ENCODE results near the gene FAF1.

FAF1 gene

DNA sequence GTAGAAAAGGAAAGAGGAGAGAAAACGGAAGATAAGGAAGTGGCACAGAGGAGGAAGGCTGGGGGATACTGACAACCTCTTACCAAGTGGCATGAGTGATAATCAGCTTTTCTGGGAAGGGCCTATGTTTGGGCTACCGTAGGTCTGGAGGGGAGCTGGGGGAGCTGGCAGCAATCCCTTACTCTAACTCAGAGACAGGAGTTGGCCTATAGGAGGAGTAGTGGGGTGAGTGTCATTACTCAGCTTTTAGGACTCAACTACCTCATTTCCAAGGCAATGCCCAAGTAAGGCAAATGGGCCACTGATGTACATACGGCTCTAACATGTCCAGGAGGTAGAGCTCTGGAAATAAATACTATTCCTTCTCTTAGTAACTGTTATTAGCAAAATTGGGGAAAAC lies 488.1 kb downstream of the FAF1 start:
- DNase-seq = no peak

DNA sequence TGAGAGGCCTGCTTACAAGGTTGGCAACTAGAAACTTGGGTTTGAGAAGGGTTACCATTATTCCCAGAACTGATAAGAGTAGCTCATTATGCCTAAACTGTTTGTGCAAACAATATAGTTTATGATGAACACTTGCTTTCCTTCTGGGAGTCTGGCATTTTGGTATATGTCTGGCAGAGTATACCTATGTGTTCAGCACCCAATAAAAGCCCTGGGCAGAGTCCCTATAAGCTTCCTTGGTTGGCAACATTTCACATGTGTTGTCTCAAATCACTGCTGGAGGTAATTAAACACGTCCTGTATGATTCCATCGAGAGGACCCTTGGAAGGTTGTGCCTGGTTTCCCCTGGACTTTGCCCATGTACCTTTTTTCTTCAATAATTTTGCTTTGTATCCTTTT lies 497.1 kb downstream of the FAF1 start:
- DNase-seq = no peak

DNA sequence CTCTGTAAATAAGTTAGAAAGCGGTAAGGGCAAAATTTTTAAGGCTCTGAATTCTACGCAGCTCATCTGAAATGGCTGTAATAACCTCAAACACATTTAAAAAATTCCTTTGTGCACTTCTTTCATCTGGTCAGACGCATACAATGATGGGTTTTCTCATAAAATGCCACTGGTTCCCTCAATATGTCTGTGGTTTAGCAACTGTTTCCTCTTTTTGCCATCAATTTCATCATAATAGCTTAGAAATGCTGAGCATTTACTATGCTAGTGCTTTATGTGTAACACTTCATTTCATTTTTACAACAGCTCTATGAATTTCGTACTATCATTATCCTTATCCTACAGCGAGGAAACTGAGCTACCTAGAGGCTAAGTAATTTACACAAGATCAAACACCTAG lies 501.6 kb downstream of the FAF1 start:
- no peak for DNase-seq

DNA sequence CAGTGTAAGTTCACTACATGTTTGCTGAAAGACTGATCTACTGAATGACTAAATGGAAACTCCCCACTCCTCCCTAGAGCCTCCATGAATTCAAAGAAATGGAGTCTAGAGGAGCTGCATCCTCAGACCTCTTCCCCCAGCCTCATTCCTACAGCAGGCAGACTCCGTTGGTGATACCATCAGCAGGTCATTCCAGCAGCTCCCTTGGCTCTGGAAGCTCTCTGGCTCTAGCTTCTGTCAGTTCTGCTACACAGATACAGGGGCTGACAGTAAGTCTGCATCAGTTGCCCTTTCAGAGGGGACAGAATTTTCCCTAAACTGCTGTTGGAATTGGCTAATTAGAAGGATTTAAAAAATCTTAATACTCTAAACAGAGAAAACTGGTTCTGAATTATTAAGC lies 505.2 kb downstream of the FAF1 start:
- DNase-seq = no peak

DNA sequence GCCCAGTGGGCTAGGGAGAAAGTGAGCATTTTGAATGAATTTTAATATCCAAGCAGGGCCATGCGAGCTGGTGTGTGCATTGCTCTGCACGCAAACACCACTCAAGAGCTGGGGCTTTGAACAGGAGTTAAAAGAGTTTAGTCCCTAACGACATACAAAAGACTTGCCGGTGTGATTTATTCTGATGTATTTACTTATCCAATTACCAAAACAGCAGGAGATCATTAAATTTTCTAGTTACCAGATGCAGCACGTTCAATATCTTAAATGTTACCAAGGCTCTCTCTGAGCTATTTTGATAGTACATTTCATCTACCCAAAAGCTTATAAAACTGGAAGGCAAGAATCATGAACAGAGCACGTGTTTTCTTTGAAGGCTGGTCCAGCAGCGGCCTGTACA lies 506.8 kb downstream of the FAF1 start:
- no peak for DNase-seq

DNA sequence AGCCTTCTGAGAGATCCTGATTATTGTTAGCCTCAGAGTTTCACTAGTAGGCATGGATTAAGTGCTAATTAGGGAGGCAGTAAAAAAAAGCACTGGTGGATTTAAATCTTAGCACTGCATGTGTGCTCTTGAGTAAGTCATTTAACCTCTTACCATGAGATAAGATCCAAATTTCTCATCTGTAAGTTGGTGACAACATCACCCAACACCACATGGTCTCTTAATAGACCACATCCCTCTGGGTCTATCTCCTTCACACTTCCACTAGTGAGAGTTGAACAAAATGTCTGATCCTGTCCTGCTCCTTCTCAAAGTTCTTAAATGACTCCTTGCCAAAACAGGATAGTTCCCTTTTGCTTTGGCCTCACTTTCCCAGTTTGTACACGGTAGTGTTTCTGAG lies 507.4 kb downstream of the FAF1 start:
- DNase-seq = no peak

DNA sequence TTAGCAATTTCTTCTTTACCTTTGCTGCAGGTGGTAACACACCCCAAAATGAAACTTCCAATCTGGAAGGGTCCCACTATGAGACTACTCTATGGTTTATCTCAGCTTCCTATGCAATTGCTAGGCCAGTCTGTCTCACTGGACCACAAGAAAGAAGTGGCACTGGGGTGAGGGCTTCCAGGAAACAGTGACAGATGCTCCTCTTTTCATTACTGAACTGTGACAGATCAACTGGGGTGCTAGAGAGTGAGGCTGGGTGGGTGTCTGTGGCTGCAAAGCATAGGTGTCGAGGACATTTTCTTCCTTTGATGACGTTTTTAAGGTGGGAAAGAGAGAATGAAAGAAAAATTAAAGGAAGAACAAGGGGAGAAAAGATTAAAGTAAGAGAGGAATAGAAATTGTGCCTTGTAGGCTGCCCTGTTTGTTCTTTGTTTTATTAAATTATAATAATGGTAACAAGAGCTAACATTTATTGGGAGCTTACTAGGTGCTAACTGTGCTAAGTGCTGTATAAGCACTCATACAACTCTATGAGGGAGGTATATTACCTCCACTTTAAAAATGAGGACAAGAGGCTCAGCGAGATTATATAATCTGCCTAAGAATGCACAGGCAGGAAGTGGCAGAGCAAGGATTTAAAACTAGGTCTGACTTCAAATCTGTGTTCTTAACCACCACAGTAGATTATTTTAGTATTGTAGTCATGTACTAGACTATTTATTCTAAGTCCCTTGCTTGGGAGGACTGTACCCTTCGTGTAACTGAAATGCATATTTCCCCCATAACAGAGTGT lies 509.0 kb downstream of the FAF1 start:
- DNase-seq = no peak

DNA sequence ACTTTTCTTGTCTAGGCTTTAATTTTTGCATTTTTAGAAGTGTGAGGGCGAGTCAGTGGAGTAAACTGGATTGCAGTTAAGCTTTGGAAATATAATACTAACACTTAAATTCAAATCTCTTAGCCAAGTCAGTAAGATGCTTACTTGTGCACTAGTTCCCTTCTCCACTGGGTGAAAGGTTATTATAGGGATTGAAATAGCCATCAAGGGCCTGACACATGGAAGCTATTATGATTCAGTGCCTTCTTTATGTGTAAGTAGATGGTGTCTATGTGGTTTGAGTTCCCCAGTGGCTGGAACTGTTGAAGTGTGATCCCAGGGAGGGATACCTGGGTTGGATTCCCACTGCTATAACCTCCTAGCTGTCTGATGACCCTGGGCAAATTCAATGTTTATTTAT lies 512.1 kb downstream of the FAF1 start:
- no peak for DNase-seq

DNA sequence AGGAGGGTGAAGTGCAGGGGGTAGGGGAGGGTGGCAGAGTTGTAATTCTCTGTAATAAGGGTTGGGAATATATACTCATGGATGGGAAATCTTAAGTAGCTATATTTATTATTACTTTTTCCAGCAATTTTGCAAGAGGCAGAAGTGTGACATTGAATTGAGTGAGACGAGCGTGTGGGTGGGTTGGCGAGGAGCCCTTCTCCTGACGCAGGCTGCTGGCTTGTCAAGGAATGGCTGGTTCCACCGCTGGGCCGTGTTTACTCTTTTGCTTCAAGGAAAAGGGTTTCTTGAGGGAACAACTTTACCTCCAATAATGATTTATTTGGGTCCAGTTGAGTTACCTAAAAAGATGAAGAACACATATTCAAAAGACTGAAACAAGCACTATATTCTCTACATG lies 518.9 kb downstream of the FAF1 start:
- DNase-seq = no peak

DNA sequence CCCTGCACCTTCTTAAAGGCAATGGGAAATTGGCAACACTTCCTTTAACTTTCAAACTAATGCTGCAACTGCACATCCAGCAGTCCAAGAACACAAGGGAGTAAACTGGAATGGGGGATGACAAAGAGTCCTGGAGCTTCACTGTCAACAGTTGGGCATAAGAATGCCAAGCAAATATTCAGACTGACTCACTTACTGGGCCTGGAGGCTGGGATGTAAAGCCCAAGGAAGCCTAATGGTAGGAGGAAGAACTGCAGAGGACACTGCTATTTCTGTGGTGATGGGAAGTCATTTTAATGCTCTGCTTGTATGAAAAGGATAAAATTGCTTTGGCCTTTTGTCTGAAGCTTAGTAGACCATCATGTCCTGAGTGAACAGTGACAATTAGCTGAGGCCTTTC lies 521.1 kb downstream of the FAF1 start:
- DNase-seq = no peak

DNA sequence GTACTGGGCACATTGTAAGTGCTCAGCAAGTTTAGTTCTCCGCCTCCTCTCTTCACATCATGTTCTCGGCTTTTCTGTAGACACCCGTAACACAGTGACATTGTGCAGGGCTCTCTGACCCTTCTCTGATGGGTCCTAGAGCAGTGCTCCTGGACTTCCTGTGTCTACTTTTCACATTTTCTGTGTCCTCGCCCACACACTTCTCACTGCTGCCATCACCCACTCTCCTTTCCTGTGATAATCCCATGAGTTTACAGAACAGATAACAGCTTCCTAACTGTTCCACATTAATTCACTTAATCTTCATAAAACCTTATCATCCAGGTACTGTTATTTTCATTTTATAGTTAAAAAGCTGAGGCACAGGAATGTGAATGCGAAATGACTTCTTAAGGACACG lies 523.6 kb downstream of the FAF1 start:
- no peak for DNase-seq

DNA sequence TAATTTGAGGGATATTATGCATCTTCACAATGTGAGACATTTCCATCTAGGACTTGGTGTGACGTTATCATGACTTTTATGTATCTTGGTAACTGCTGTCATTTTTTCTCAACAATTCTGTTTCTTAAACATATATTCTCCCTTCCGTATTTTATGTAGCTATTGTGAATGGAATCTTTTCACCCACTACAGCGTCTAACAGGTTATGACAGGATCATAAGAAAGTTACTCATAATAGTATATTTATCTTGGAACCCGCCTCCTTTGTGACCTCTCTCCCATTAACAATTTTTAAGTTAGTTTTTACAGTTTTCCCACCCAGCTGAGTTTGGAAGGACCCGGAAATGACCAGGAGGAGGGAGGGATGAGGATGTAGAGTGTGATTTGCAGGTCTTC lies 530.1 kb downstream of the FAF1 start:
- DNase-seq = no peak

DNA sequence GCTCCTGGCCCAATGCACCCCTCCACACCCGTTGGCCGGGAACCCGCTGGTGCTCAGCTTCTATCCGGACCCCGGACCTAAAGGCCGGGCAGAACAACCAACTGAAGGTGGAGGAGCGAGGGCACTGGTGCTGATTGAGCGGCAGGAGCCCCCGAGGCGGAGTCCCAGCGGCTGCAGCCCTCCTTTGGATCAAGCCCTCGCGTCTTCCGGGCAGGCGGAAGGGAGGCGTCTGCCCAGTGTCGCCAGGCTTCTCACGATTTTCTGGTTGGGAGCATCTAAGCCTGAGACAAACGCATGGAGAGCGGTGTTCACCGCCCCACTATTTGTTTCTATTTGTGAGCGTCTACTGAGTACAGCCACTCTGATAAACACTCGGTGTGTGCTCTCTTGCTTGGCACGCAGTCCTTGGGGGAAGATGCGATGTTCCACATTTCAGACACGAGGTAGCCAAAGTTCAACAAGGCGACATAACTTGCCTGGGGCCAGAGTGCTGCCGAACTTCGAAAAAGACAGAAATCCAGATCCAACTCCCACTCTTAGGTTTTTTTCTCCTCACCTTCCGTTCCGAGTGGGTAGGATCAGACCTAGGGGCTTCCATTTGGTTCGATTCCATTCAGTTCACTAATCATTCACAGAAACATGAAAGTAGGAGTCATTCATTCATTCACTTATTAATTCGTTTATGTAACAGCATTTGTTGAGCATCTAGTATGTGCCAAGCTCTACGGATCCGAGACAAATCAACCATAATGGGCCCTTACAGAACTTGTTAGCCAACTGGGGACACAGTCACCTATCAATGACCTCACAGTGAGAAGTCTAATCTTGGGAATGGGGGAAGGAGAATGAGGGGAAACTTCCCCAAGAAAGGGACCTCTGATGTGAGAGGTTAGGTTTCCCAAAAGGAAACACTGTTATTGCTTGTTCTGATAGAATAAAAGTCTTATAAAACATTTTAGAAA lies 532.0 kb downstream of the FAF1 start:
- DNase-seq = no peak

DNA sequence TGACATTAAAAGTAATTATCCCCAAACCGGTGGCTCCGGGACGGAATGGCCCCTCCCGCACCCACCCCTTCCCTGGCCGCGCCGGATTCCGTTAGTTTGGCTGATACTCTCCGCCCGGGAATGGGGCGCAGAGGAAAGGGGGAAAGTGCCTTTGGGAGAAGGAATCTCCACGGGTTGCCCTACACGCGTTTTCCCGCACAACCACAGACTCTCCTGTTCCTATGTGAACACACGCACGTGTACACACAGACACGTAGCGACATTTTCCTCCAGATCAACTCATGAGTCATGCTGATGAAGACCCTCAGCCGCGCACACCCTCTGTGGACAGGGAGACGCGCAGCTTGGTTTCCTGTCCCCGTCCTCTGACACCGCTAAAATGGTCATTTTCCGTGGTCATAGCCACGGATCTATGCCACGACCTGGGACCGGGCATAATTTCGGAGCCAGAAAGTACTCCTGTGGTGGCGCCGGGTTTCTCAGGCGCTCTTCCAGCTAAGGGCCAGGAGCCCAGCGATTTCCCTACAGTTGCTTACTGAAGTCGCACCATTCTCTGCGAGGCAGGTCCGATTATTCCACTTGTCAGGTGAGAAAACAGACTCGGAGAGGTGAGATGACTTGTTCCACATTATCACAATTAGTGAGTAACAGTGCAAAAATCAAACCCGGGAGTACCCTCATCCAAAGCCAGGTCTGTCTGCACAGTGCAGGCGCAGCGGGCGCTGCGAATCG lies 532.8 kb downstream of the FAF1 start:
- DNase-seq = no peak

DNA sequence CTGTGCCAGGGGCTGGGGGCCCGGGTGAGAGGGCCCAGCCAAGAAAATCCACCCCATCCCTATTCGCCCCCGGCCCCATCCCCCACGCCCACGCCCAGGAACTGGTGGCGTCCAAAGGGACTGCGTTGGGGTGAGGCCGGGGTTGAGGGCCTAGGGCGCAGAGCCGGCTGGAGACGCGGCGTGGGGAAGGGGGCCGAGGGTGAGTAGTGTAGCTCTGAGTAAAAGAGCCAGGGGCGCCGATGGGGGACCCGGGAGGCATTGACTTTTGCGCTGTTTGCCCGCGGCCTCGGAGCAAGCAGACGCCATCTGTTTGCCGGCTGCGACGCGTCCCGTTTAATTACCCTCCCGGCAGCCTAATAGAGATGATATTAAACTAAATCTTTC lies 533.4 kb downstream of the FAF1 start:
- DNase-seq = no peak

DNA sequence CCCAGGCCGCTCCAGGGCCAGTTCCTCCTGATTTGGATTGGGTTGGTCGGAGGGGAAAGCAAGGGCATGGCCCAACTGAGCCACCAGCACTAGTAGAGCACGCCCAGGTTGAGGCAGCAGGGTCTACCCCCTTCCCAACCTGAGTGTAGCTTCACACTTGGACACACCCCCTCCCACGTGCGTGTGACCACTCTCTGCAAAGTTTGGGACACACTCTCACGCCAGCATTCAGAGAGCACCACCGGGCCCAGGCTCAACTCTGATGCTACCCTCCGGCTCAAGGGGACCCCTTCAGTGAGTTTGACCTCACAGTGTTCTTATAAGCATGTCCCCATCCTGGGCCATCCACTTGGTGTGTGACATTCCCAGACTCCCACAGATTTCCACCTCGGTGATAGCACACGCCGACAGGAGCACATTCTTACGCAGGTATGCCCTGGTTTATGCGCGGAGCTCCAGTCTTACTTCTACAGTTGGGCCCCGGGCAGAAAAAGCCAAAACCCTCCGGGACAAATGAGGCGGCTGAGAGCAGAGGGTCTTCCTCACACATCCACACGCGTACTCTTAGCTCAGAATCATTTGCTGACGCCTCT lies 533.9 kb downstream of the FAF1 start:
- no peak for DNase-seq

DNA sequence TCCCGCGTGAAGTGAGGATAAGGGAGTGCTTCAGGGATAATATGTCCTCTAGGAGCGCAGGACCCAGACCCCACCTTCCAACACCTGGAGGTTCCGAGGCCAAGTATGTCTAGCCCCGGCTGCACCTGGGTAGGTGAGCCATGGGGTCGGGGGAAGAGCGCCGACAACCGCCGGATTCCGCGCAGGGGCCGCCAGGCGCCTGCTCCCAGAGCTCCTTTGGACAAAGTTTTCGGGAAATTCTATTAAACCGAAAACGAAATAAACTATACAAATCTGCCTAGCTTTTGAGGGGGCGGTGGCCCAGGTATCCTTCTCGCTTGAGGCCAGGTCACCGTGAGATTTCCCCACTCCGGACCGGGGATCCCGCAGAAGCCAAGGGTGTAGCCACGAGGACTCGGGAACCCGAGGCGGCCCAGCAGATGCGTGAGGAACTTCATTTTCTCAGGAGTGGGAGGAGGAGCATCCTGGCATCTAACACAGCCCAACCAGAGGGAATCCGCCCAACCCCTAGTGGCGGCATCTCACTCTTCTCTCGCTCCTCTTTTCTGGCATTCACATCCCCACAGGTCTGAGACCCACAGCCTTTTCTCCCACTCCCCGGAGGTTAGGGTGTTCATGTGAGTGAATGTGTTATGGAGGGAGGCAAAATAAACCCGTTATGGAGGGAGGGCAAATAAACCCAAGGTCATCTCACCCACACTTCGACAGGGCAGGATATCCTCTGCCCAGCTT lies 534.5 kb downstream of the FAF1 start:
- no peak for DNase-seq

DNA sequence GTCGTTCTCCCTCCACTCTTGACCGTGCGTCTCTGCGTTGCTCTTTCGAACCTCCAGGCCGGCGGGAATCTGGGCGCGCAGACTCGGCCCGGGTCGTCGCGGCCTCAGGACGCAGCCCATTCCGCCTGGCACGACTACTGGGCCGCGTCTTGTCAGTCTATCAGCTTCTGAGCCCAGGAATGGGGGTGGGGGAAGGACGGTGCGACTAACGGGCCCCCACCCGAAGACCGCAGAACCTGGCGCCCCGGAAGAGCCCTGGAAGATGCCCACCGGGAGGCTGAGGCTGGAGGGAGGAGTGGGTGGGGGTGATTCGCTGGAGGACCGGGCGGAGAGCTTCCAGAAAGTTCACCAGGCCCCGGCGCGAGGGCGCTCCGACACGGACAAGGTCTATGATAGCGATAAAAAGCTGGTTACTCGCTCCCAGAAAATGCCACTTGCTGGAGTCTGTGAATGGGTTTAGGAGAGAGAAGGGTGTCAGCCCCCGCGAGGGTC lies 535.1 kb downstream of the FAF1 start:
- DNase-seq = no peak

DNA sequence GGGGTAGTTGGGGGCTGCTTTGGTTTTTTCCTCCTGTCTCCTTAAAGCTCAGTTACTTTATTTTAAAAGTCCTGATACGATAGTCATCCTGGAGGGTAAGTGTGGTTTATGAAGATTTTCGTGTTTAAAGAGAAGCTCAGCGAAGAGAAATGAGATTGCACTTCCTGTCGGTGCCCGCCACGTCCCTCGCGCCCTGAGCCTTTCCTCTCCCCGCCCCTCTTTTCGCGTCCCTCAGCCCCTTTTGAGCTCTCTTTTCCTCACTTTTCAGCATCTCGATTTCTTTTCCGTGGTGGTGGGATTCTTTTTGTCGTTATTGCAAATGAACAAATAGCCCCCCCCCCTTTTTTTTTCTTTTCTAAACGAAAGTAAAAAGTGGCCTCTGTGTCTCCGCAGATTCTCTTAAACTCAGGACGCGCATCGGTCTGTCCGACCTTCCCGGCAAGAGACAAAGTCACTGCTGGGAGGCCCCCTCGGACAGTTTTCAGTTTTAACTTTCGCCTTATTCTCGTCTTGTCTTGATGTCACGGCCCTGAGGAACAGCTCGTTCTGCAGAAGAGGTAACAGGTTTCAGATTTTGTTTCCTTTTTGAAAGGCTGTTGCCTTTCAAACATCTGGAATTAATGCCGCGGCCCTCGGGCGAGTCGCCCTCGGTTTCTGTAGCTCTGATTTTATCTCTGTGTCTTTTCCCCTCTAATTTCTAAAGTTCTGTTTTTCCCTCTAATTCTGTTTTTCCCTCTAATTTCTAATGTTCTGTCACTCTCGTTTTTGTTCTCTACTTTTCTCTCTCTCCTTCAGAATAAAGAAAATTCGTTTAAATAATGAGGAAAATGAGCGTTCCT lies 535.8 kb downstream of the FAF1 start:
- DNase-seq = peak; percentile 29

DNA sequence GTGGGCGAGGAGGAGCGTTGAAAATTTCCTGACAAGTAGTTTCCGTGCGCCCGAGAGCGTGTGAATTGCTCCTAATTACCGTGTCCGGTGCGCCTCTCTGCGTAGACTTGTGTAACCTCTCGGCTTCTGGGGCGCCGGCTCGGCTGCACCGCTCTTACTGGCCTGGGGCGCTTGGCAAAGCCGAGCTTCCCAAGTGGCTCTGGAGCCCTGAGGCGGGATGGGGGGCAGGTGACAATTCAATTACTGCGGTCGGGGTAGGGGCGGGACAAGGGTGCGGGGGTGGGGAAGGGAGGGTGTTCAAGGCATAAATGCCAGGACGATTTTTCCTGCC lies 536.4 kb downstream of the FAF1 start:
- DNase-seq = no peak

DNA sequence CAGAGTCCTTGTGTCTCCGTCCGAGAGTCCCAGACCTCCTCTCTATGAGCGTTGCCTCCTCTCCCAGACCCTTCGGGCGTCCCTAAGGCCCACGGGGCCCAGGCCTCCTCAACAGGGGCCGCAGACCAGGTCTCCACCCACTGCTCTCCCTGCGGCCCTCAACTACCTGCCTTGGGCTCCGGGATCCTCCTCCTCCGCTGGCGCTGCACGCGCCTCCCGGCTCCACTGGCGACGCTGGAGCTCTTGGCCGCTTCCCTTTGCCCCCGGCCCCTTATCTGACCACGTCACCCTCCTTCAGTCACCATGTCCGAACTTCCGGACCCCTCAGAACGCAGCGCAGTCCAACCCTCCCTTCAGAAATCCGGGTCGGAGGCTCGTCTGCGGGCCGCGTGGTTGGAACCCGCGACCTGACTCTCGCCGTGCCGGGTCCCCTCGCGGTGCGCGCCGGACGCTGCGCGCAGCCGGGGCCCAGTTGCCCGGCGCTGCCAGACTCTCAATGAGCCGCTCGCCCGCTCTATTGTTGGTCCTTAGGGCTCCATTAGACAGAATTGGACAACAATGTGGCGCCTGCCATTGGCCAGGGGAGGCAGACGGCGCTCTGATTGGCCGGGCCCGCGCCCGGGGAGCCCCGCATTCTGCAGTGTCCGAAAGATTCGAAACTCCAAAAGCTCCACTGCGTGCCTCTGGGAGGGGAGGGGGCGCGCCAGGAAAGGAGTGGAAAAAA lies 537.0 kb downstream of the FAF1 start, which contains the start of gene DMRTA2:
Gene DMRTA2 (minus strand): TSS at position 498 of the 724 bp plus-strand sequence. CDS start 1,907 bp downstream, outside the sequence.
- peak; percentile 27 for DNase-seq
